B cell (primary cell): Measurements from ENCODE around the gene CDK6.

Experiments
- EZH2 ChIP-seq: IDR thresholded peaks from 2 replicates; pipeline ENCODE4 v1.6.1; 2012; ENCODE audit warnings: borderline replicate concordance, low read depth, mild to moderate bottlenecking, moderate library complexity, low read length; ENCODE audit not compliant: insufficient read depth, poor library complexity, severe bottlenecking
- TF ChIP-seq, protein P1 (sequence below): fragments of 200-600 bp; IDR thresholded peaks from one replicate; pipeline ENCODE4 v1.8.0; 2022; ENCODE audit warnings: antibody characterized with exemption, mild to moderate bottlenecking

DNA sequence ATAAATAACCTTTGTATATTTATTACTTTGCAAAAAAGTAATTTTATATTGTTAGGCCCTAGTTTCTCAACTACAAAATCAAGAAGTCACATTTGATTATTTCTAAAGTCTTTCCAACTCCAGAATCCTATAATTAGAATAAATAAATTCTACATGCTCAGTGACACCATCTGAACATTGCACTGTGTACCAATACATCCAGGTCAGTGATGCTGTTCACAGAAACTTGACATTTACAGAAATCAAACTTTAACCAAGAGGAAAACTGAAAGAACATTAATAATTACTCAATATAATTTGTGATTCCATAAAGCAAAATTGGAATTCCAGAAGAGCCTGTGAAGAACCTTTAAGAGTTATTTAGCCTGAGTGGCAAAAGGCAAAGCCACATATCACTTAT lies 142.2 kb downstream of the CDK6 start:
- TF ChIP-seq, protein P1, sequence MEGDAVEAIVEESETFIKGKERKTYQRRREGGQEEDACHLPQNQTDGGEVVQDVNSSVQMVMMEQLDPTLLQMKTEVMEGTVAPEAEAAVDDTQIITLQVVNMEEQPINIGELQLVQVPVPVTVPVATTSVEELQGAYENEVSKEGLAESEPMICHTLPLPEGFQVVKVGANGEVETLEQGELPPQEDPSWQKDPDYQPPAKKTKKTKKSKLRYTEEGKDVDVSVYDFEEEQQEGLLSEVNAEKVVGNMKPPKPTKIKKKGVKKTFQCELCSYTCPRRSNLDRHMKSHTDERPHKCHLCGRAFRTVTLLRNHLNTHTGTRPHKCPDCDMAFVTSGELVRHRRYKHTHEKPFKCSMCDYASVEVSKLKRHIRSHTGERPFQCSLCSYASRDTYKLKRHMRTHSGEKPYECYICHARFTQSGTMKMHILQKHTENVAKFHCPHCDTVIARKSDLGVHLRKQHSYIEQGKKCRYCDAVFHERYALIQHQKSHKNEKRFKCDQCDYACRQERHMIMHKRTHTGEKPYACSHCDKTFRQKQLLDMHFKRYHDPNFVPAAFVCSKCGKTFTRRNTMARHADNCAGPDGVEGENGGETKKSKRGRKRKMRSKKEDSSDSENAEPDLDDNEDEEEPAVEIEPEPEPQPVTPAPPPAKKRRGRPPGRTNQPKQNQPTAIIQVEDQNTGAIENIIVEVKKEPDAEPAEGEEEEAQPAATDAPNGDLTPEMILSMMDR, result no peak
- TF ChIP-seq EZH2, result no peak
